DMS153 treated with DMSO at 0.1 percent for 48 hours (cell line): ENCODE results near the gene PALM3.
"Not testable (repeated sequence)": the region's sequence is repeated elsewhere in the genome, so short reads cannot be mapped to it uniquely, and the experiment has no call there.

Source experiments
- DNase-seq: peaks from one replicate; lab custom pipeline; 2025; ENCODE audit not compliant: unreplicated experiment; lab: John Stamatoyannopoulos, UW

The PALM3 gene

GRCh38 chr19:14033946-14034345 is 27.9 kb downstream of the PALM3 start:
- DNase-seq: no peak

- DNase-seq: peak; percentile 59
Measured at GRCh38 chr19:14031719-14032480, 30.0 kb downstream of the PALM3 start, which contains the start of gene IL27RA. Gene IL27RA, plus strand, starts transcription at chr19:14031762. Its CDS starts 111 bp downstream, at chr19:14031873.

- DNase-seq: no peak
Measured at GRCh38 chr19:14030997-14031718, 30.7 kb downstream of the PALM3 start.

- DNase-seq: no peak
Measured at GRCh38 chr19:14028901-14029300, 33.0 kb downstream of the PALM3 start.

- DNase-seq: no peak
Measured at GRCh38 chr19:14027856-14028450, 33.9 kb downstream of the PALM3 start, which contains the start of gene RLN3. Gene RLN3, plus strand, starts transcription at chr19:14028148. Its CDS starts 57 bp downstream, at chr19:14028205.

- not testable (repeated sequence) for DNase-seq
Measured at GRCh38 chr19:14026652-14027192, 35.2 kb downstream of the PALM3 start.

- no peak for DNase-seq
Measured at GRCh38 chr19:14023404-14024235, 38.3 kb downstream of the PALM3 start.

- no peak for DNase-seq
Measured at GRCh38 chr19:14022469-14022868, 39.4 kb downstream of the PALM3 start.

GRCh38 chr19:14021474-14021873 is 40.4 kb downstream of the PALM3 start:
- DNase-seq: no peak

- DNase-seq: not testable (repeated sequence)
Measured at GRCh38 chr19:14019739-14020138, 42.1 kb downstream of the PALM3 start.

- DNase-seq: no peak
Measured at GRCh38 chr19:14019100-14019499, 42.8 kb downstream of the PALM3 start.

GRCh38 chr19:14015524-14016035 is 46.3 kb downstream of the PALM3 start:
- no peak for DNase-seq

- no peak for DNase-seq
Measured at GRCh38 chr19:14012378-14012915, 49.4 kb downstream of the PALM3 start.

GRCh38 chr19:14006766-14007562 is 54.9 kb downstream of the PALM3 start:
- peak; percentile 97 for DNase-seq

GRCh38 chr19:14006085-14006765 is 55.7 kb downstream of the PALM3 start, which contains the start of gene RFX1:
Gene RFX1, minus strand, starts transcription at chr19:14006320. Its CDS starts 12,477 bp downstream, at chr19:13993843.
- peak; percentile 99 for DNase-seq

- peak; percentile 37 for DNase-seq
Measured at GRCh38 chr19:14005349-14006084, 56.4 kb downstream of the PALM3 start.

GRCh38 chr19:14004619-14005348 is 57.1 kb downstream of the PALM3 start:
- no peak for DNase-seq
